Activated T-helper 9 cell treated with anti-CD3 and anti-CD28 coated beads, Interleukin-2, amount 50 U/mL, for 16 hours (primary cell): ENCODE data around the gene LSAMP.
"Not testable (repeated sequence)": the region's sequence is repeated elsewhere in the genome, so short reads cannot be mapped to it uniquely, and the experiment has no call there.

Source experiments
- DNase-seq: peaks from one replicate; pipeline ENCODE4 v3.0.0-alpha.2; 2020; ENCODE audit warnings: low read depth

Gene LSAMP

DNA sequence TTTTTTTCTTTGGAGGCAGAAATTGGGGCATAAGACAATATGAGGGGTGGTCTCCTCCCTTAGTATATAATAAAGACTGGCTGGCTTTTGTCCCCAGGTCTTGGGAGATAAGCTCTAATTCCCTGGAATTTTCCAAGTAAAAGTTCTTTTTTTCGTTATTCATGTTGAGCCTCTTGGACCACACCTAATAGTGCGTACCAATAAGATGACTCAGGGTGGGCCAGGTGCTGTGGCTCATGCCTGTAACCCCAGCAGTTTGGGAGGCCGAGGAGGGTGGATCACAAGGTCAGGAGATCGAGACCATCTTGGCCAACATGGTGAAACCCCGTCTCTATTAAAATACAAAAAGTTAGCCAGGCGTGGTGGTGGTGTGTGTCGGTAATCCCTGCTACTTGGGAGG lies 645.2 kb downstream of the LSAMP start:
- DNase-seq, result not testable (repeated sequence)

- DNase-seq, result no peak
Observed at GRCh38 chr3:115792206-115792955, 652.9 kb downstream of the LSAMP start.

DNA sequence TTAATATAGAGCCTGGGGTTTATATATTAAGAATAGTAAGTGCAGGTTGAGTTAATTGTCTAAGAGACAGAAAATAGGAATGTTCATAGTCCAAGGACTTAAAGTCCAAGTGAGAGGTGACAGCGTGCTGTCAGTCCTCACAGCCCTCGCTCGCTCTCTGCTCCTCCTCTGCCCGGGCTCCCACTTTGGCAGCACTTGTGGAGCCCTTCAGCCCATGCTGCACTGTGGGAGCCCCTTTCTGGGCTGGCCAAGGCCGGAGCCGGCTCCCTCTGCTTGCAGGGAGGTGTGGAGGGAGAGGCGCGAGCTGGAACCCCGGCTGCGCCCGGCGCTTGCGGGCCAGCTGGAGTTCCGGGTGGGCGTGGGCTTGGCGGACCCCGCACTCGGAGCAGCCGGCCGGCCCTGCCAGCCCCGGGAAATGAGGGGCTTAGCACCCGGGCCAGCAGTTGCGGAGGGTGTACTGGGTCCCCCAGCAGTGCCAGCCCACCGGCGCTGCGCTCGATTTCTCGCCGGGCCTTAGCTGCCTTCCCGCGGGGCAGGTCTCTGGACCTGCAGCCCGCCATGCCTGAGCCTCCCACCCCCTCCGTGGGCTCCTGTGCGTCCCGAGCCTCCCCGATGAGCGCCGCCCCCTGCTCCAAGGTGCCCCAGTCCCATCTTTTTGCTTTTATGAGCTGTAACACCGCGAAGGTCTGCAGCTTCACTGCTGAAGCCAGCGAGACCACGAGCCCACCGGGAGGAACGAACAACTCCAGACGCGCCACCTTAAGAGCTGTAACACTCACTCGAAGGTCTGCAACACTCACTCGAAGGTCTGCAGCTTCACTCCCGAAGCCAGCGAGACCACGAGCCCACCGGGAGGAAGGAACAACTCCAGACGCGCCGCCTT lies 653.8 kb downstream of the LSAMP start:
- not testable (repeated sequence) for DNase-seq

- peak; percentile 31 for DNase-seq
Observed at GRCh38 chr3:115790759-115791158, 654.5 kb downstream of the LSAMP start.

DNA sequence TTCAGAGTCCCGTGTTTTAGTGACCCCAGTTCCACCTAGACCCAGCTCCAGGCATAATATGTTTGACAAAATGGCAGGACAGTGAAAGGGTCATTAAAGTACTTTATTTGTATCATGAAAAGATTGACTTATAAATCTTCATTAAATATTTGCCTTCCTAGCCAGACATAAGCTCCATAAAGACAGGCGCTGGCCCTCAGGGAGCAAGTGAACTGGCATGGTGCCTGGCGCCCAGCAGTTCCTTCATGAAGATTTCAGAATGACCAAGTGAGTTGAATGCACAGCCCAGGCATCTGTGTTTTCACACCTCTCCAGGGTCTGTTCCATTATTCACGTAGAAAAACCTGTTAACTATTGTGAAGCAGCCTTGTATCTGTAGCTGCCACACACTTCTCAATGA lies 655.8 kb downstream of the LSAMP start:
- DNase-seq, result no peak

GRCh38 chr3:115788921-115789470 lies 656.3 kb downstream of the LSAMP start:
- DNase-seq, result no peak

- DNase-seq, result no peak
Observed at GRCh38 chr3:115787818-115788217, 657.5 kb downstream of the LSAMP start.

DNA sequence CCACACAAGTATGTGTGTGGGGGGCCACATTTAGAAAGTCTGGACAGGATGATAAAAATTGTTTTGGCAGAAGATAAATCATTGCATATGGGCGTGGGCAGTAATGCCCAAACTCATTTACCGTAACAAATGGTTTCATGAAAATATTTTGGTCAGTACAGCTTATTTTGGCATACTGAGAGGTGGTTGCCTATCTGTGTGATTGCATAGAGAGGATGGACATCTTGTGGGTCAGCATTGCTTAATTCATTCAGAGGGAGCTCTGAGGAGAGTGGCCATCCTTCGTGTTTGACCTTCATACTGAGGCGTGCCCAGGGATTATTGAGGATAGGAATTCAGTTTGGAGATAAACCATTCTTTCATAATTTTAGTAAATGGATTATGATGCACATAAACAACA lies 659.5 kb downstream of the LSAMP start:
- no peak for DNase-seq

DNA sequence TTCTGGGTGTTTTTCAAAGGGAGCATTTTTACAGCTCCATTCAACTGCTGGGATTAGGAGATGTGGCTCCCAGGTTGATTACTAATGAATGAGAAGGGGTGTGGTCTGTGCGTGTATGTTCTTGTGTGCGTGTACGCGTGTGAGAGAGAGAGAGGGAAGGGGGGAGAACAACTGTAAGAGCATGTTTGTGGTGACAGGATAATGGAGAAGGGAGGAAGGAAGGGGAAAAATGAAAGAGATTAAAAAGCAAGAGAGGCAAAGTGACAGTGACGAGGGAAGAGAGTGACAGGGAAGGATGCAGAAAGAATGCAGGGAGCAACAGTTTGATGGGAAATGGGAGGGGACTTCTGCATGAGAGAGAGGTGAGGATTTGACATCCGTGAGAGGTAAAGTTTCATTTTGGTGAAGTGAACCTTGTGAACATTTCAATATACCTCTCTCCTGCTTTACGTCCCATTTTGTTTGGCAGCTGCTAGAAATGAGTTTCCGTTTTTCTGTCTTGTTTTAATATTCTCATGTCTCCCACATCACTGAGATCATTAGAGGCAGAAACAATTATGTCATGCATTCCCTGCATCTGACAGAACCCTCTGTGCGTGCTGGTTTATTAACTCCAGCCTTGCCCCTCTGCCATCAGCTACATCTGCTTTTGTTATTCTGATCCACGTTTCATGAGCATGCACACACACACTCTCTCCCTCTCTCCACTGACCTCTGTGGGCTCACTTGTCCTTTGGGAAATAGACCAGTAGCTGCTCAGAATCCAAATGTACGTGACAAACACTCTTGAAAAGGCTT lies 660.3 kb downstream of the LSAMP start:
- DNase-seq, result no peak

- DNase-seq, result peak; percentile 82
Observed at GRCh38 chr3:115783938-115784738, 661.1 kb downstream of the LSAMP start.

- not testable (repeated sequence) for DNase-seq
Observed at GRCh38 chr3:115783426-115783825, 661.9 kb downstream of the LSAMP start.

DNA sequence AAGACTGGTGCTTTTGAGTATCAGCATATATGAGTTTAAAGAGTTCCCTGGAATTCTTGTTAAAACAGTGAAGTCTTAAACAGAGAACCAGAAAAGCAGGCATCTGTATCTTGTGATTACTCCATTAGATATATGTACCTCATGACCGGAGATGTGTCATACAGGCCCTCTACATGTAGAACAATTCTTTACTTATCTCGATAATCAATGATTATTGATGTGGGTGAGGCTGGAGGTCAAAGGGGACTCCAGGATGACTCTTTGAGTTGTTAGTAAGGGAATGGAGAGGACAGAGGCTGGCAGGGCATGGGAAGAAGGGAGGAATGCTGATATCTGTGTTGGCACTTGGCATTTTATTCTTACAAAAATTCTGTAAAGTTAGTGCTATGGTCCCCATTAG lies 666.3 kb downstream of the LSAMP start:
- no peak for DNase-seq

- no peak for DNase-seq
Observed at GRCh38 chr3:115772951-115773350, 672.3 kb downstream of the LSAMP start.

DNA sequence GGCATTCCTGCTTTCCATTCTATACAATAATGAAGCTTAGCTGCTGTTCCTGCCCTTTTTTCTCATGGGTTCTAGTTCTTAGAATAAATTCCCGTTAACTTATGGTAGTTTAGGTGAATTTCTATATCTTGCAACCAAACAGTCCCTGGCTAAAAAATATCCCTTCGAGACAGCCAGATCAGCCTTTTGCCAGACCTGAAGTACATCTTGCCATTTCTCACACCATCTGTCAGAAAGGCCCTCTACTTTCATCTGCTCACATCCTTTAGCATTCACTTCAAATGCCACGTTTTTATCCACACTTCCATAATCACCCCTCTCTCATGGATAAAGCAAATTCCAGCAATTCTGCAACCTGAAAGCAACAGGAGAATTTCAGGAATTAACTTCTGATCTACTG lies 676.6 kb downstream of the LSAMP start:
- DNase-seq, result no peak

DNA sequence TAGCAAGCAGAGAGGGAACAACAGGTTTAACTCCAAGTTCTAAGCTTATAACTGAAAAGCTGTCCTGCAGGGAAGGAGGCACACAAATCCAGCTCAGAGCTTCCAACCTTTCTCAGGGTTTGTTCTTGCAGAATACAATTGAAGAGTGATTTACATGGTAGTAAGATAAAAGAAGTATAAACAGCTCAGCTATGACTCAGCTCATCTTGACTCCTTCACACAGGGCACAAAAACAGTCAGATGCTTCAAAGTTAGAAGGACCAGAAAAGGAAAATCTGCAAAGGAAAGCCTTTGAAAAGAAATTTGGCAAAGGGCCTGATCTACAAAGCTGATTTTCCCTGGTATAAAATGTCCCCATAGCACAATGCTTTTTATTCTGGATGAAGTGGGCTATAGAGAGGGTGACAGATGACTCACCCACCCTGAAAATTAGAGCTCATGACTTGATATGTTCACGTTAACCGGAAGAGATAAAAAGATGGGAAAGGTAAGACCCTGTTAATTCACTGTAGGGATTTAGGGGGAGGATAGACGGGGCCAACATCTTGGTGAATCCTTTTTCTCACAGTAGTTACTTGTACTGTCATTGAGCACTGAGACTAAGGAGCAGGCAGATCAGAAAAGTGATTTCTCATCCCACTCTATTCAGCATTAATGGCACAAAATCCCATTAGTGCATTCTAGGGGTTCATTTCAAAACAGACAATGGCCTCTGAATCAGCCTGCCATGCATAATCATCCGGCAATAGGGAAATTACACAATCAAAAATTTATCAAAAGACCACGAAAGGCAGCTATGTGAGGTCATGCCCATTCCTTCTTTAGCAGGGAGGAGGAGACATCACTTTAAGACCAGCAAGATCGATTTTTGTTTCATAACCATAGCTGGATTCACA lies 678.5 kb downstream of the LSAMP start:
- no peak for DNase-seq

DNA sequence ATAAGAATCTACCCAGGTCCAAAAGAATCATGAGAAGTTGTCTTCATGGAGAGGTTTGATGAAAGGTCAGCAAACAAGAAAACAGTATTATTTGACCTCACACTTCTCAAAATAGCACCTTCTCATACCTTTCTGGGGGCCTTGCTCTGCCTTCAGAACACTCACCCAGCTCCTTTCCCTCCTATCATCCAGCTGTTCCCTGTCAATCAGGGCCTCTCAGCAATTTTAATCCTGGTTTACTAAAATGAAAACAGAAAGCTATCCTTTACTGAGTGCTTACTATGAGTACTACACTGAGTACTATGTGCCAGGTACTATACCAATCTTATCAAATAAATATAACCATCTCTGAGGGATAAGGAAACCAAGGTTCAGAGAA lies 683.4 kb downstream of the LSAMP start:
- DNase-seq, result no peak

DNA sequence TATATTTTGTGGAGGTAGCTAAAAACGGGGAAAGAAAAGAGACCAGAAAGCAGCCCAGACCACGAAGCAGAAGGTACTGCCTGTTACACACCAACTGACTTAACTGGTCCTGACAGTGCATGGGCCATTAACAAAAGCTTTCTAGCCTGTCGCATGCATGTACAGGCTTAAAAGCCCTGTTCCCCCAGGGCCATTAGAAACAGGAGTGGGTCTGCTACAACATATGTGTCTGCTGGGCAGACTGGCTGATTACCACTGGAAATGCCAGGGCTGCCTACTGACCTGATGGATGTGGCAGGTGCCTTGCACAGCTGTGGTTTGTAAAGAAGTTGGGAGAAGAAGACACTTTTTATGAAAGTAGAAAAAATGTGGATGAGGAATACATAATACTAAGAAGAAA lies 684.6 kb downstream of the LSAMP start:
- DNase-seq, result no peak

GRCh38 chr3:115758076-115758763 lies 687.1 kb downstream of the LSAMP start:
- DNase-seq, result no peak

GRCh38 chr3:115752978-115753377 lies 692.3 kb downstream of the LSAMP start:
- DNase-seq, result not testable (repeated sequence)
